Nephron (organoid): Measurements from ENCODE around the gene CMTM7.
"Not testable (repeated sequence)": the region's sequence is repeated elsewhere in the genome, so short reads cannot be mapped to it uniquely, and the experiment has no call there.

ENCODE experiments used
- H3K27ac Mint-ChIP-seq, 3 experiments: 2 replicates each; pipeline ENCODE4 v1.8.0; 2020; ENCODE audit warnings: mixed read lengths in 3 of 3, mild to moderate bottlenecking in 2 of 3, moderate library complexity in 1 of 3
- H3K27me3 Mint-ChIP-seq: 2 replicates; pipeline ENCODE4 v1.8.0; 2021; ENCODE audit warnings: low read depth, mild to moderate bottlenecking, moderate library complexity, mixed read lengths
- H3K36me3 Mint-ChIP-seq: 2 replicates; pipeline ENCODE4 v1.8.0; 2020; ENCODE audit warnings: low read depth, mixed read lengths
- H3K4me1 Mint-ChIP-seq: 2 replicates; pipeline ENCODE4 v1.8.0; 2020; ENCODE audit warnings: mixed read lengths
- H3K4me3 Mint-ChIP-seq, 3 experiments: 2 replicates each; pipeline ENCODE4 v1.8.0; 2020; ENCODE audit warnings: mild to moderate bottlenecking in 3 of 3, mixed read lengths in 3 of 3, moderate library complexity in 2 of 3
- H3K9me3 Mint-ChIP-seq: 2 replicates; pipeline ENCODE4 v1.8.0; 2020; ENCODE audit warnings: mixed read lengths
- TF ChIP-seq, protein P1 (sequence below), 3 experiments: fragments of 200-600 bp; sonication (generic); IDR thresholded peaks; one replicate each; pipeline ENCODE4 v1.5.0; 2021; ENCODE audit warnings: antibody characterized with exemption in 3 of 3; ENCODE audit not compliant: unreplicated experiment in 3 of 3

CMTM7 gene

DNA sequence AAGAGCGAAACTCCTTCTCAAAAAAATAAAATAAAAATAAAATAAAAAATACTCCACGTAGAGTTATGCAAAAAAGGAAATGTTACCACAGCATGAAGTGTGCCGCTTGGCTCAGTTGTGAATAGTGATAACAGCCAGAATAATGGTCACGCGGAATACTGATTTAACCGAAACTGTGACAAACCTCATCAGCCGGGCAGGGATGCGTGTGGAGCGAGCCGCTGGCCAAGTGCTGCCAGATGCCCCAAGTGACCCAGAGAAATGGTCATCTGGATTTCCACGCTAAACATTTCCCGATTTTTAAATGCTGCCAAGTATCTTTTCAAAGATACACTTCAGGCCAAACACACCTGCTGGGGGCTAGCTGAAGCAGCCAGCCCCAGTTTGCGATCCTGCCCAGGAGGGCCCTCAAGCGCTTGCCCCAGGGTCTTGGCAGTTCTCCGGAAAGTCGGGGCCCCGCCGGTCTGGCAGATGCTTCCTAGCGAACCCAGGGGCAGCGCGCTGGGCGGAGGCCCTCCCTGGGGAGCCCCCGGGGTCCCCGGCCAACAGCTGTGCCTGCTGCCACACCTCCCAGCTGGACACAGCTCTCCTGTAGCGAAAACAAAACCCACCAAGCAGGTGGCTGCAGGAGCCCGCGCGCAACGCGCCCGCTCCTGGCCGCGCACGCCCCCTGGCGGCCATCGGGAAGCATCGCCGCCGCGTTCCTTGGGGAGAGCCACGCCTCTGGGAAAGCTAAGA, 75.8 kb downstream of the CMTM7 start:
- H3K9me3 Mint-ChIP-seq = no peaks in the 10 kb centered on the region
- H3K4me3 Mint-ChIP-seq = no peak overlapping the region
- H3K27ac Mint-ChIP-seq = no peak overlapping the region
- H3K27me3 Mint-ChIP-seq = no peaks in the 10 kb centered on the region
- TF ChIP-seq, protein P1, sequence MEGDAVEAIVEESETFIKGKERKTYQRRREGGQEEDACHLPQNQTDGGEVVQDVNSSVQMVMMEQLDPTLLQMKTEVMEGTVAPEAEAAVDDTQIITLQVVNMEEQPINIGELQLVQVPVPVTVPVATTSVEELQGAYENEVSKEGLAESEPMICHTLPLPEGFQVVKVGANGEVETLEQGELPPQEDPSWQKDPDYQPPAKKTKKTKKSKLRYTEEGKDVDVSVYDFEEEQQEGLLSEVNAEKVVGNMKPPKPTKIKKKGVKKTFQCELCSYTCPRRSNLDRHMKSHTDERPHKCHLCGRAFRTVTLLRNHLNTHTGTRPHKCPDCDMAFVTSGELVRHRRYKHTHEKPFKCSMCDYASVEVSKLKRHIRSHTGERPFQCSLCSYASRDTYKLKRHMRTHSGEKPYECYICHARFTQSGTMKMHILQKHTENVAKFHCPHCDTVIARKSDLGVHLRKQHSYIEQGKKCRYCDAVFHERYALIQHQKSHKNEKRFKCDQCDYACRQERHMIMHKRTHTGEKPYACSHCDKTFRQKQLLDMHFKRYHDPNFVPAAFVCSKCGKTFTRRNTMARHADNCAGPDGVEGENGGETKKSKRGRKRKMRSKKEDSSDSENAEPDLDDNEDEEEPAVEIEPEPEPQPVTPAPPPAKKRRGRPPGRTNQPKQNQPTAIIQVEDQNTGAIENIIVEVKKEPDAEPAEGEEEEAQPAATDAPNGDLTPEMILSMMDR (IDR thresholded peaks at IDR 0.05; ENCODE audit: unreplicated experiment in 3 of 3) = peak; percentile 99
- H3K36me3 Mint-ChIP-seq = peaks cover 21% of the 10 kb centered on the region
- peaks cover 10% of the 10 kb centered on the region for H3K4me1 Mint-ChIP-seq

DNA sequence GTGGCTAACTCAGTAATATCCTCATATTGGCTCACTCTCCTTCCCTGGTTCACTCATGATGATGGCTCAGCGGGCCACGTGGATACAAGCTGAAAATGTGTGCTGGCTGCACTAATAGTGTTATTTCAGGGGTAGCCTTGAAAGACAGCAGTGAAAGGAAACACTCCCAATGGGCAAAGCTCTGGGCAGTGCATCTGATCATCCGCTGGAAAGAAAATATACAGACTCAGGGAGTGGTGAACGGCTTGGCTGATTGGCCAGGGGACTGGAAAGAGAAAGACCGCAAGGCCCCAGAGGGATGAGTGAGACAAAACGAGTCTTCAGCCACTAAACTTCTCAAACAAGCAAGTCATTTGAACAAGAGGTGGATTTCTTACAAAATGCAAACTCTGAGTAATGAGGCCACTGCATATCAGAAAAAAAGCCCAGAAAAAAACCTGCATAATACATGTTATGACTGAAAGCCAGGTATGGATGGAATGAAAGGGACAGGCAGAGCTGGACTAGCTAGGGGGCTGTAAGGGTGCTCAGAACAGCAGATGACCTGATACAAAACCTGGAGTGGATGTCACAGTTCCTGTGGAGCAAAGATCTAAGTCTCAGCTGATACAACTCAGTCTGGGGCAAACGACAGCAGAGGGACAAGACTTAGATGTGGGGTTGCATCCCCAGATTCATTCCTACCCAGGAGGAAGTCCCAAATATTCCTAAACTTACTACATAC, 77.7 kb downstream of the CMTM7 start:
- H3K36me3 Mint-ChIP-seq = peaks cover 35% of the 10 kb centered on the region
- H3K4me1 Mint-ChIP-seq = peaks cover 10% of the 10 kb centered on the region
- H3K9me3 Mint-ChIP-seq = no peaks in the 10 kb centered on the region
- H3K27me3 Mint-ChIP-seq = no peaks in the 10 kb centered on the region
- H3K4me3 Mint-ChIP-seq = no peak overlapping the region
- H3K27ac Mint-ChIP-seq = no peak overlapping the region
- TF ChIP-seq, protein P1 (IDR thresholded peaks at IDR 0.05; ENCODE audit: unreplicated experiment in 3 of 3) = no peak

DNA sequence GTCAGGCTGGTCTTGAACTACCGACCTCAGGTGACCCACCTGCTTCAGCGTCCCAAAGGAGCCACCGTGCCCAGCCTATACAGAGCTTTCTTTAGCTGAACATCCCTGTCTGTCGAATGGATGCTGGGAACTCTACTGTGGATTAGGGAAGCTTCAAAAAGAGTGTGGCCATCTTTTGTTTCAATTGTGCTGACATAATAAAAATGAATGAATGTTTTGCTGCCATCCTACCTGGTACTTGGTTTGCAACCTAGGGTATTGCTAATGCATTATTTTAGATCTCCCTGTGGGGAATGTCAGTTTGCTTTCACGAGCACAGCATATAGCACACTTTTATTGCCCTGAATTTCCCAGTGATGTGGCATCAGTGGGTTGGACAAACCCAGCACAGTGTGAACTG, 78.7 kb downstream of the CMTM7 start:
- H3K27me3 Mint-ChIP-seq = no peaks in the 10 kb centered on the region
- TF ChIP-seq, protein P1 (IDR thresholded peaks at IDR 0.05; ENCODE audit: unreplicated experiment in 3 of 3) = no peak
- H3K36me3 Mint-ChIP-seq = peaks cover 42% of the 10 kb centered on the region
- H3K9me3 Mint-ChIP-seq = no peaks in the 10 kb centered on the region
- peaks cover 10% of the 10 kb centered on the region for H3K4me1 Mint-ChIP-seq
- no peak overlapping the region for H3K27ac Mint-ChIP-seq
- H3K4me3 Mint-ChIP-seq = no peak overlapping the region

DNA sequence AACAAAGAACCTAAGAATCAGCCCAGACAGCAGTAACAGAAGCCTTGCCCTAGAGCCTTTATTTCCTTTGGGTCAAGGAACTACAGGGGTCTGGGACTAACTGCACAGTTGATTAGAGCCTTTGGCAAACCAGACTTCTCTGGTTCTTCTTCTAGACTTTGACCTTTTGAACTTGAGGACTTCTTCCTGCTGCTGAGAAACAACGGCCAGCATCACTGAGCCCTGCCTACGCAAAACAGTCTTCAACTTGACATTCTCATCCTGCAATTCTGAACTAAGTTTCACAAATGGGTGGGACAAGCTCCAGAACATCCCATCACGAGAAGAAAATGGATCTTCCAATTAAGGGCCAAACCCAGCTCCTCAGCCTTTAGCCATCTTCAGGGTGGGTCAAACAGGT, 79.6 kb downstream of the CMTM7 start:
- TF ChIP-seq, protein P1 (IDR thresholded peaks at IDR 0.05; ENCODE audit: unreplicated experiment in 3 of 3) = no peak
- Mint-ChIP-seq H3K4me1 (peaks cover 10% of the 10 kb centered on the region), H3K27ac (no peak overlapping the region), H3K9me3 (no peaks in the 10 kb centered on the region), H3K27me3 (no peaks in the 10 kb centered on the region), H3K36me3 (peaks cover 40% of the 10 kb centered on the region), H3K4me3 (no peak overlapping the region)

DNA sequence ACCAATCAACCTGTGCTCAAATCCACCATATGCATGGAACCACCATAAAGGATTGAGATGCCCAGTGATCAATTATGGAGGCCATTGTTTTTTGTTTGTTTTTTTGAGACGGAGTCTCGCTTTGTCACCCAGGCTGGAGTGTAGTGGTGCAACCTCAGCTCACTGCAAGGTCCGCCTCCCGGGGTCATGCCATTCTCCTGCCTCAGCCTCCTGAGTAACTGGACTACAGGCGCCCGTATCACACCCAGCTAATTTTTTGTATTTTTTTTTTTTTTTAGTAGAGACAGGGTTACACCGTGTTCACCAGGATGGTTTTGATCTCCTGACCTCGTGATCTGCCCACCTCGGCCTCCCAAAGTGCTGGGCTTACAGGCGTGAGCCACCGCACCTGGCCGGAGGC, 80.5 kb downstream of the CMTM7 start:
- Mint-ChIP-seq H3K4me1 (peaks cover 10% of the 10 kb centered on the region), H3K36me3 (peaks cover 47% of the 10 kb centered on the region)
- not testable (repeated sequence) for H3K4me3 Mint-ChIP-seq, H3K27me3 Mint-ChIP-seq, H3K9me3 Mint-ChIP-seq, H3K27ac Mint-ChIP-seq

DNA sequence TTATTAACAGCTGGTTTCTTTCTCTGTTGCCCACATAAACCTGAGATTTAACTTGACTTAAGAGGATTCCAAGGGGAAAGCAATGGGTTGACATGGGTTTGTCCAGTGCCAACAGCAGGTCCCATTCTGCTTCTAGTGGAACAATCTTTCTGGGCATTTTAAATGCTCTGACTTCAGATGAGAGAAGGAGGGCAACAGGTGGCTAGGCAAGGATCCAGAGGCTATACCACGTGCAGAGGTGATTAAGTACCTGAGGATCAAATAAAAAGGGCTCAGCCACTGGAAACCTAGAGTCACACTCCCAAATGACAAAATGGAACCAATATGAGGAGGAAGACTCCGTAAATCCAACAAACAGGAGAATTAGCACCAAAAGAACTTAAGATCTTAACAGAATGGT, 82.5 kb downstream of the CMTM7 start:
- peaks cover 60% of the 10 kb centered on the region for H3K36me3 Mint-ChIP-seq
- H3K27me3 Mint-ChIP-seq = no peaks in the 10 kb centered on the region
- TF ChIP-seq, protein P1 (IDR thresholded peaks at IDR 0.05; ENCODE audit: unreplicated experiment in 3 of 3) = no peak
- H3K9me3 Mint-ChIP-seq = no peaks in the 10 kb centered on the region
- H3K27ac Mint-ChIP-seq = no peak overlapping the region
- peaks cover 7% of the 10 kb centered on the region for H3K4me1 Mint-ChIP-seq
- no peak overlapping the region for H3K4me3 Mint-ChIP-seq
